Calu3 (cell line): ENCODE measurements around the gene ALDOB. TPM values are rescaled to one million over a fixed set of nuclear protein-coding genes. Genes with fewer than 3 reads are reported as not detected.

ENCODE experiments used
- BruUV-seq: library from RNA; stranded (reverse); fragments of 400-500 nt; replicated peaks from 2 replicates; lab custom pipeline; 2021; lab: Mats Ljungman, UMichigan
- CTCF ChIA-PET: fragments of 300-600 bp; sonication (Branson Sonifier 250); formaldehyde crosslinking; loops from one replicate; lab custom pipeline; 2022; ENCODE audit warnings: antibody characterized with exemption; lab: Charles Lee
- DNase-seq: peaks from one replicate; pipeline ENCODE4 v3.0.0; 2022
- H3K27ac Mint-ChIP-seq: one replicate; pipeline ENCODE4 v1.8.0; 2022; ENCODE audit warnings: mixed read lengths; ENCODE audit not compliant: unreplicated experiment
- H3K27me3 Mint-ChIP-seq: one replicate; pipeline ENCODE4 v1.8.0; 2022; ENCODE audit warnings: mixed read lengths; ENCODE audit not compliant: unreplicated experiment
- H3K36me3 Mint-ChIP-seq: one replicate; pipeline ENCODE4 v1.8.0; 2022; ENCODE audit warnings: mild to moderate bottlenecking, moderate library complexity, mixed read lengths; ENCODE audit not compliant: insufficient read depth, unreplicated experiment
- H3K4me1 Mint-ChIP-seq: one replicate; pipeline ENCODE4 v1.8.0; 2022; ENCODE audit warnings: mild to moderate bottlenecking, low read depth, mixed read lengths; ENCODE audit not compliant: unreplicated experiment
- H3K4me3 Mint-ChIP-seq: one replicate; pipeline ENCODE4 v1.8.0; 2022; ENCODE audit warnings: mild to moderate bottlenecking, low read depth, moderate library complexity, mixed read lengths; ENCODE audit not compliant: unreplicated experiment
- H3K9me3 Mint-ChIP-seq: one replicate; pipeline ENCODE4 v1.8.0; 2022; ENCODE audit warnings: low read depth, mixed read lengths; ENCODE audit not compliant: unreplicated experiment
- CTCF ChIP-seq: fragments of 200-600 bp; IDR thresholded peaks from one replicate; pipeline ENCODE4 v1.8.0; 2022; ENCODE audit warnings: antibody characterized with exemption; ENCODE audit not compliant: unreplicated experiment
- intact Hi-C: fragments of 100-400 bp; cut with micrococcal nuclease; formaldehyde crosslinking; loops from one replicate; pipeline ENCODE4 v1.10.0; 2022; ENCODE audit not compliant: unreplicated experiment
- total RNA-seq: library from RNA; stranded (reverse); gene quantifications from 2 replicates; pipeline ENCODE4 v1.2.3, GENCODE V29; 2022

The ALDOB gene
- total RNA-seq, 1 experiment from 2014 or later: 7.4 TPM

- Mint-ChIP-seq H3K27me3 (no peaks in the 10 kb centered on the region), H3K4me1 (peaks cover 15% of the 10 kb centered on the region), H3K9me3 (peaks cover 4% of the 10 kb centered on the region), H3K36me3 (peaks cover 12% of the 10 kb centered on the region), H3K4me3 (peak overlapping the region; percentile 66), H3K27ac (peak overlapping the region; percentile 65)
- BruUV-seq: no TSS peak
- no peak for TF ChIP-seq CTCF
- DNase-seq: no peak
- intact Hi-C loops: loop anchor here (5.0 kb wide), 1 partner anchor 781 kb away; no protein-coding TSS in a partner anchor
- CTCF ChIA-PET: interaction anchor here (0.8 to 0.9 kb wide), 3 partner anchors 65 to 76 kb away, joined by 3 read pairs; no protein-coding TSS in a partner anchor
These were observed 52.2 kb downstream of the ALDOB start for GRCh38 chr9:101383361-101383760.

GRCh38 chr9:101381833-101382342, 53.7 kb downstream of the ALDOB start:
- no TSS peak for BruUV-seq
- H3K36me3 Mint-ChIP-seq: peaks cover 12% of the 10 kb centered on the region
- peaks cover 4% of the 10 kb centered on the region for H3K9me3 Mint-ChIP-seq
- H3K27ac Mint-ChIP-seq: no peak overlapping the region
- CTCF ChIA-PET: interaction anchor here (0.8 kb wide), 1 partner anchor 17 kb away, joined by 3 read pairs; no protein-coding TSS in a partner anchor
- H3K4me1 Mint-ChIP-seq: peaks cover 9% of the 10 kb centered on the region
- DNase-seq: no peak
- intact Hi-C loops: loop anchor here (5.0 kb wide), 1 partner anchor 780 kb away; no protein-coding TSS in a partner anchor
- peak overlapping the region; percentile 66 for H3K4me3 Mint-ChIP-seq
- TF ChIP-seq CTCF: no peak
- no peaks in the 10 kb centered on the region for H3K27me3 Mint-ChIP-seq

- no peaks in the 10 kb centered on the region for H3K27me3 Mint-ChIP-seq
- peaks cover 12% of the 10 kb centered on the region for H3K36me3 Mint-ChIP-seq
- CTCF ChIA-PET: no interaction called here
- no peak overlapping the region for H3K27ac Mint-ChIP-seq
- peaks cover 4% of the 10 kb centered on the region for H3K9me3 Mint-ChIP-seq
- TF ChIP-seq CTCF: no peak
- intact Hi-C loops: loop anchor here (5.0 kb wide), 1 partner anchor 779 kb away; no protein-coding TSS in a partner anchor
- H3K4me3 Mint-ChIP-seq: peak overlapping the region; percentile 66
- DNase-seq: no peak
- no TSS peak for BruUV-seq
- peaks cover 16% of the 10 kb centered on the region for H3K4me1 Mint-ChIP-seq
These were observed 54.5 kb downstream of the ALDOB start for GRCh38 chr9:101381118-101381517.

- H3K36me3 Mint-ChIP-seq: peaks cover 12% of the 10 kb centered on the region
- no peak overlapping the region for H3K4me3 Mint-ChIP-seq
- H3K9me3 Mint-ChIP-seq: peaks cover 6% of the 10 kb centered on the region
- no peak for TF ChIP-seq CTCF
- no peak overlapping the region for H3K27ac Mint-ChIP-seq
- no peaks in the 10 kb centered on the region for H3K27me3 Mint-ChIP-seq
- no peak for DNase-seq
- BruUV-seq: no TSS peak
- CTCF ChIA-PET: no interaction called here
- intact Hi-C loops: loop anchor here (5.0 kb wide), 1 partner anchor 778 kb away; no protein-coding TSS in a partner anchor
- H3K4me1 Mint-ChIP-seq: peaks cover 21% of the 10 kb centered on the region
These were observed 55.3 kb downstream of the ALDOB start for GRCh38 chr9:101380295-101380694.
